GM12878 (cell line): ENCODE data around the gene C19orf81. TPM values are rescaled to one million over a fixed set of nuclear protein-coding genes. Genes with fewer than 3 reads are reported as not detected.

ENCODE experiments used
- ATAC-seq: fragments of 200-7000 bp; cut with Tn5 transposase; 3 replicates; pipeline ENCODE4 v1.9.1; 2020; ENCODE audit warnings: mild to moderate bottlenecking, moderate library complexity
- Bru-seq: library from RNA; stranded (reverse); fragments of 400-500 nt; gene quantifications from one replicate; lab custom pipeline; 2021; lab: Mats Ljungman, UMichigan
- BruChase-seq, 2 experiments: library from RNA; stranded (reverse); fragments of 400-500 nt; gene quantifications; one replicate each; lab custom pipeline; 2021; lab: Mats Ljungman, UMichigan
- BruUV-seq: library from RNA; stranded (reverse); fragments of 400-500 nt; replicated peaks from 2 replicates; lab custom pipeline; 2021; lab: Mats Ljungman, UMichigan
- CTCF ChIA-PET: fragments of 300-600 bp; sonication (Branson Sonifier 250); formaldehyde crosslinking; extraction: SDS; loops from one replicate; lab custom pipeline; 2021; ENCODE audit warnings: inconsistent platforms; lab: Yijun Ruan, JAX
- POLR2A ChIA-PET: fragments of 350-600 bp; formaldehyde crosslinking; extraction: SDS; loops from one replicate; lab custom pipeline; 2021; ENCODE audit warnings: inconsistent platforms; lab: Charles Lee
- RAD21 ChIA-PET: fragments of 300-600 bp; sonication (Branson Sonifier 250); formaldehyde crosslinking; loops from one replicate; lab custom pipeline; 2023; ENCODE audit warnings: antibody characterized with exemption; ENCODE audit not compliant: unreplicated experiment; lab: Charles Lee
- SMC1A ChIA-PET: fragments of 300-600 bp; sonication (Branson Sonifier 250); formaldehyde crosslinking; loops from one replicate; lab custom pipeline; 2023; ENCODE audit not compliant: unreplicated experiment, uncharacterized antibody; lab: Charles Lee
- DNase-seq: peaks from one replicate; pipeline ENCODE4 v3.0.0-alpha.2; 2011; ENCODE audit warnings: low read depth, low spot score
- FAIRE-seq: peaks from 3 replicates; lab custom pipeline; 2011; peaks lifted over from hg19 to GRCh38; lab: Jason Lieb, UNC
- H2AFZ ChIP-seq: 2 replicates; pipeline ENCODE4 v1.6.0; 2011; ENCODE audit warnings: low read depth, low read length, control low read depth; ENCODE audit not compliant: control insufficient read depth
- H3K27ac ChIP-seq: 2 replicates; pipeline ENCODE4 v1.5.1; 2011; ENCODE audit warnings: control low read depth; ENCODE audit not compliant: control insufficient read depth, insufficient read depth
- H3K27me3 ChIP-seq, 2 experiments: replicated peaks in 1 of 2; 2 replicates each; pipeline versions ENCODE4 v1.6.0 to v1.6.1; 2011; ENCODE audit warnings: low read length in 1 of 2; ENCODE audit not compliant: control insufficient read depth in 2 of 2, insufficient read depth in 2 of 2
- H3K36me3 ChIP-seq, 2 experiments: 2 replicates each; pipeline ENCODE4 v1.5.1; 2011; ENCODE audit warnings: low read length in 1 of 2; ENCODE audit not compliant: control insufficient read depth in 2 of 2, insufficient read depth in 2 of 2
- H3K4me1 ChIP-seq: 2 replicates; pipeline ENCODE4 v1.6.1; 2011; ENCODE audit warnings: mild to moderate bottlenecking, low read length, moderate library complexity, mixed read lengths; ENCODE audit not compliant: control insufficient read depth, insufficient read depth
- H3K4me2 ChIP-seq: 2 replicates; pipeline ENCODE4 v1.6.0; 2011; ENCODE audit warnings: control low read depth; ENCODE audit not compliant: control insufficient read depth, insufficient read depth
- H3K4me3 ChIP-seq: fragments of 200-600 bp; sonication (generic); 2 replicates; pipeline ENCODE4 v1.5.1; 2016
- H3K79me2 ChIP-seq: 2 replicates; pipeline ENCODE4 v1.6.0; 2011; ENCODE audit warnings: low read length; ENCODE audit not compliant: control insufficient read depth, insufficient read depth
- H3K9ac ChIP-seq: 2 replicates; pipeline ENCODE4 v1.8.0; 2011; ENCODE audit warnings: low read length, control low read depth, mixed read lengths; ENCODE audit not compliant: control insufficient read depth, insufficient read depth
- H3K9me3 ChIP-seq: replicated peaks from 3 replicates; pipeline ENCODE4 v1.5.1; 2011; ENCODE audit warnings: mild to moderate bottlenecking, low read length; ENCODE audit not compliant: control insufficient read depth, insufficient read depth
- H4K20me1 ChIP-seq: 2 replicates; pipeline ENCODE4 v1.6.0; 2011; ENCODE audit not compliant: control insufficient read depth, insufficient read depth
- CBX3 ChIP-seq: fragments of 200-600 bp; sonication (generic); IDR thresholded peaks from 2 replicates; pipeline ENCODE4 v1.6.1; 2016; ENCODE audit warnings: low read depth, borderline replicate concordance
- CHD1 ChIP-seq: IDR thresholded peaks from 2 replicates; pipeline ENCODE4 v1.6.1; 2012; ENCODE audit warnings: low read depth, low read length, improper control_type of control experiment
- CHD2 ChIP-seq: IDR thresholded peaks from 2 replicates; pipeline ENCODE4 v1.6.1; 2011; ENCODE audit warnings: low read depth, low read length, improper control_type of control experiment, borderline replicate concordance
- HCFC1 ChIP-seq: fragments of 150-350 bp; IDR thresholded peaks from 2 replicates; pipeline ENCODE4 v1.6.1; 2014; ENCODE audit warnings: low read length
- IKZF1 ChIP-seq: fragments of 450-650 bp; conservative IDR thresholded peaks from 2 replicates; pipeline ENCODE4 v1.6.1; 2017; ENCODE audit warnings: antibody characterized with exemption, mild to moderate bottlenecking
- MYB ChIP-seq: fragments of 150-350 bp; IDR thresholded peaks from 2 replicates; pipeline ENCODE4 v1.6.1; 2014; ENCODE audit warnings: mild to moderate bottlenecking, low read depth, low read length, borderline replicate concordance
- NFYB ChIP-seq: IDR thresholded peaks from 2 replicates; pipeline ENCODE4 v1.6.1; 2011; ENCODE audit warnings: low read depth, mild to moderate bottlenecking, low read length, improper control_type of control experiment, moderate library complexity; ENCODE audit not compliant: insufficient read depth
- SIX5 ChIP-seq: IDR thresholded peaks from 2 replicates; pipeline ENCODE4 v1.6.1; 2011; ENCODE audit warnings: mild to moderate bottlenecking, low read depth, low read length, moderate library complexity; ENCODE audit not compliant: severe bottlenecking
- YY1 ChIP-seq: IDR thresholded peaks from 2 replicates; pipeline ENCODE4 v1.6.1; 2011; ENCODE audit warnings: low read depth, mild to moderate bottlenecking, low read length
- WGBS: methylation state at CpG from one replicate; pipeline ENCODE4 v1.1.6; 2016; ENCODE audit warnings: low lambda C conversion rate; ENCODE audit not compliant: insufficient replicate concordance, insufficient coverage; ENCODE audit errors: missing lambda C conversion rate; 5-methylcytosine and 5-hydroxymethylcytosine counted together
- in situ Hi-C: fragments of 300-500 bp; cut with MboI; formaldehyde crosslinking; loops from 9 replicates; pipeline ENCODE4 v1.14.3; 2018; ENCODE audit warnings: mixed read lengths
- intact Hi-C: fragments of 100-400 bp; cut with micrococcal nuclease; formaldehyde crosslinking; loops from one replicate; pipeline ENCODE4 v1.14.2; 2022; ENCODE audit not compliant: unreplicated experiment
- long read RNA-seq, 2 experiments: library from polyadenylated mRNA; unstranded; transcript quantifications; one replicate each; pipeline ENCODE4 v2.0.0, GENCODE V29; 2019 to 2020
- polyA minus RNA-seq, 3 experiments: library from RNA; depleted of rRNA, polyadenylated mRNA; stranded (reverse); fragments of >200 nt; gene quantifications; 2 replicates each; pipeline ENCODE4 v1.2.3, GENCODE V29; 2011
- polyA plus RNA-seq, 11 experiments: library from polyadenylated mRNA; depleted of rRNA in 4 of 11; unstranded in 6 of 11; stranded (reverse) in 5 of 11; fragments of >200 nt; fragmentation: Nextera tagmentation in 4 of 11; fragmentation: Illumina TruSeq in 1 of 11; extraction: Ambion mirVana in 4 of 11; extraction: Trizol in 1 of 11; gene quantifications; 1 replicate in 1 of 11; 2 replicates in 10 of 11; pipeline versions ENCODE4 v1.2.1 to v1.2.3, GENCODE V29; 2011 to 2016; ENCODE audit warnings: inconsistent platforms in 2 of 11, missing spikeins in 2 of 11, low read depth in 1 of 11
- total RNA-seq, 4 experiments: library from RNA; depleted of rRNA in 3 of 4; stranded (reverse); fragments of >200 nt in 3 of 4; fragmentation: Illumina TruSeq in 1 of 4; extraction: Trizol in 1 of 4; gene quantifications; 2 replicates each; pipeline versions ENCODE4 v1.2.1 to v1.2.3, GENCODE V29; 2013 to 2021

C19orf81 gene
- total RNA-seq (2013; cell fraction: nucleolus; rRNA removed) = not detected in 2 replicates
- total RNA-seq (2014; rRNA removed) (not detected in 2 replicates), total RNA-seq (2014; rRNA removed; fragmentation: Illumina TruSeq; extraction: Trizol) (not detected in 2 replicates), total RNA-seq (2021) (0.69 TPM in 1 of 2 replicates, not detected in the other), polyA plus RNA-seq (2011; rRNA removed) (0.36 TPM in 1 of 2 replicates, not detected in the other), polyA plus RNA-seq (2014; fragmentation: Illumina TruSeq; extraction: Trizol) (not detected in 2 replicates), polyA plus RNA-seq (2014; fragmentation: Nextera tagmentation; extraction: Ambion mirVana) (not detected), polyA plus RNA-seq (2014; rRNA removed) (not detected in 2 replicates), polyA plus RNA-seq (2016; fragmentation: Nextera tagmentation; extraction: Ambion mirVana) (not detected), polyA minus RNA-seq (2011; rRNA and poly(A)+ RNA removed) (not detected in 2 replicates), Bru-seq, nascent RNA (percentile 15 among the genes with signal in this experiment), BruChase-seq, experiment 1, labeled RNA remaining after a 6-hour chase (percentile 13 among the genes with signal in this experiment), BruChase-seq, experiment 2, labeled RNA remaining after a 2-hour chase (not detected)
- not detected for polyA plus RNA-seq (2011; ENCODE audit: low read depth)
- 0.55 and 0.59 TPM in 2 replicates for polyA plus RNA-seq (2011; cell fraction: cytosol; rRNA removed)
- polyA plus RNA-seq (2011; cell fraction: nucleus; rRNA removed) = 0.75 and 1.1 TPM in 2 replicates
- 0.60 TPM in 1 of 2 replicates, not detected in the other for polyA plus RNA-seq (2012)
- not detected in 2 replicates for polyA minus RNA-seq (2011; cell fraction: cytosol; rRNA and poly(A)+ RNA removed)
- not detected in 2 replicates for polyA minus RNA-seq (2011; cell fraction: nucleus; rRNA and poly(A)+ RNA removed)
- long read RNA-seq, experiment 1 = 0 reads
- long read RNA-seq, experiment 2 = 0 reads

GRCh38 chr19:50649433-50650391, at the start of gene C19orf81:
TSS of gene C19orf81 (plus strand) at chr19:50649445. CDS start at chr19:50649445, 0 bp downstream.
- in situ Hi-C loops (no loop called here), intact Hi-C loops (no loop called here)
- H3K79me2 ChIP-seq = no peaks in the 10 kb centered on the region
- no peak within 1 kb of the TSS for H3K4me3 ChIP-seq
- no peak for FAIRE-seq
- DNase-seq = no peak
- no peaks in the 10 kb centered on the region for H3K9me3 ChIP-seq
- BruUV-seq = no TSS peak
- ATAC-seq = peak; percentile 50
- CTCF ChIA-PET = no interaction called here
- H4K20me1 ChIP-seq = no peaks in the 10 kb centered on the region
- no peaks in the 10 kb centered on the region; a peak in 1 of 4 replicates for H3K27me3 ChIP-seq
- H3K27ac ChIP-seq = no peak within 1 kb of the TSS
- TF ChIP-seq SIX5 (peak; percentile 82), CBX3 (no peak), IKZF1 (peak; percentile 49), HCFC1 (peak; percentile 82), MYB (no peak), CHD2 (no peak), NFYB (peak; percentile 15; the same call in 1 of the 2 replicates), YY1 (peak; percentile 53; the same call in 1 of the 2 replicates), CHD1 (no peak)
- POLR2A ChIA-PET = no interaction called here
- SMC1A ChIA-PET = no interaction called here
- RAD21 ChIA-PET = no interaction called here
- H3K4me2 ChIP-seq = no peak within 1 kb of the TSS
- no peaks in the 10 kb centered on the region for H3K4me1 ChIP-seq
- 3% methylated on average over 7 of the region's 7 CpGs for WGBS
- H2AFZ ChIP-seq = peak within 1 kb of the TSS; percentile 29; the same call in 1 of the 2 replicates
- H3K9ac ChIP-seq = no peak within 1 kb of the TSS
- H3K36me3 ChIP-seq = no peaks in the 10 kb centered on the region
